OCI-LY1 (cell line): Measurements from ENCODE around the gene CCDC88B.

ENCODE experiments used
- H2AFZ ChIP-seq: fragments of 200-600 bp; sonication (generic), shearing (Covaris generic); 2 replicates; pipeline ENCODE4 v1.6.0; 2014; ENCODE audit warnings: antibody characterized with exemption, mild to moderate bottlenecking, low read length
- H3F3A ChIP-seq: fragments of 200-600 bp; sonication (generic), shearing (Covaris generic); 2 replicates; pipeline ENCODE4 v1.6.0; 2014; ENCODE audit warnings: mild to moderate bottlenecking, antibody characterized with exemption, low read length, moderate library complexity; ENCODE audit not compliant: insufficient read depth
- H3K27ac ChIP-seq: fragments of 200-600 bp; sonication (generic); 2 replicates; pipeline ENCODE4 v1.5.1; 2014; ENCODE audit warnings: low read length, mixed run types, mild to moderate bottlenecking, low read depth; ENCODE audit not compliant: poor library complexity, severe bottlenecking
- H3K27me3 ChIP-seq: fragments of 200-600 bp; sonication (generic); 2 replicates; pipeline ENCODE4 v1.6.0; 2014; ENCODE audit warnings: antibody characterized with exemption, mild to moderate bottlenecking, low read length, moderate library complexity; ENCODE audit not compliant: insufficient read depth
- H3K36me3 ChIP-seq: fragments of 200-600 bp; sonication (generic); 2 replicates; pipeline ENCODE4 v1.6.1; 2014; ENCODE audit warnings: mild to moderate bottlenecking, antibody characterized with exemption, low read length, moderate library complexity, mixed read lengths; ENCODE audit not compliant: insufficient read depth
- H3K4me1 ChIP-seq: fragments of 200-600 bp; sonication (generic); 2 replicates; pipeline ENCODE4 v1.5.1; 2014; ENCODE audit warnings: mild to moderate bottlenecking, low read length, moderate library complexity; ENCODE audit not compliant: insufficient read depth, severe bottlenecking
- H3K4me2 ChIP-seq: fragments of 200-600 bp; sonication (generic), shearing (Covaris generic); 2 replicates; pipeline ENCODE4 v1.6.1; 2014; ENCODE audit warnings: low read length
- H3K4me3 ChIP-seq: fragments of 200-600 bp; sonication (generic); 2 replicates; pipeline ENCODE4 v1.5.1; 2014; ENCODE audit warnings: low read length, low read depth, mild to moderate bottlenecking, mixed read lengths; ENCODE audit not compliant: poor library complexity, severe bottlenecking
- H3K79me2 ChIP-seq: fragments of 200-600 bp; shearing (Covaris generic); 2 replicates; pipeline ENCODE4 v1.6.1; 2016; ENCODE audit warnings: mixed run types, low read length, mixed read lengths; ENCODE audit not compliant: insufficient read depth
- H3K9ac ChIP-seq: fragments of 200-600 bp; sonication (generic), shearing (Covaris generic); 2 replicates; pipeline ENCODE4 v1.6.1; 2014; ENCODE audit warnings: mild to moderate bottlenecking, low read length, mixed read lengths
- H3K9me2 ChIP-seq: fragments of 200-600 bp; sonication (generic), shearing (Covaris generic); 2 replicates; pipeline ENCODE4 v1.6.1; 2014; ENCODE audit warnings: low read depth, mild to moderate bottlenecking, low read length, mixed read lengths
- H3K9me3 ChIP-seq: fragments of 200-600 bp; shearing (Covaris generic); 2 replicates; pipeline ENCODE4 v1.6.1; 2014; ENCODE audit warnings: low read length, mixed read lengths
- H4K20me1 ChIP-seq: fragments of 200-600 bp; sonication (generic), shearing (Covaris generic); 2 replicates; pipeline ENCODE4 v1.6.0; 2016; ENCODE audit warnings: mild to moderate bottlenecking, low read length; ENCODE audit not compliant: insufficient read depth
- EZH2 ChIP-seq: fragments of 200-600 bp; sonication (generic), shearing (Covaris generic); IDR thresholded peaks from 2 replicates; pipeline ENCODE4 v1.8.0; 2017; ENCODE audit warnings: borderline replicate concordance, mixed run types, mild to moderate bottlenecking, antibody characterized with exemption, low read length, moderate library complexity, mixed read lengths
- TF ChIP-seq, protein P1 (sequence below): fragments of 200-600 bp; sonication (generic), shearing (Covaris generic); IDR thresholded peaks from 2 replicates; pipeline ENCODE4 v1.5.1; 2017; ENCODE audit warnings: mild to moderate bottlenecking, antibody characterized with exemption, low read length, moderate library complexity, mixed read lengths

The CCDC88B gene

GRCh38 chr11:64297699-64298358 is 42.2 kb upstream of the CCDC88B start:
- no peaks in the 10 kb centered on the region for H3K9me3 ChIP-seq
- TF ChIP-seq, protein P1, sequence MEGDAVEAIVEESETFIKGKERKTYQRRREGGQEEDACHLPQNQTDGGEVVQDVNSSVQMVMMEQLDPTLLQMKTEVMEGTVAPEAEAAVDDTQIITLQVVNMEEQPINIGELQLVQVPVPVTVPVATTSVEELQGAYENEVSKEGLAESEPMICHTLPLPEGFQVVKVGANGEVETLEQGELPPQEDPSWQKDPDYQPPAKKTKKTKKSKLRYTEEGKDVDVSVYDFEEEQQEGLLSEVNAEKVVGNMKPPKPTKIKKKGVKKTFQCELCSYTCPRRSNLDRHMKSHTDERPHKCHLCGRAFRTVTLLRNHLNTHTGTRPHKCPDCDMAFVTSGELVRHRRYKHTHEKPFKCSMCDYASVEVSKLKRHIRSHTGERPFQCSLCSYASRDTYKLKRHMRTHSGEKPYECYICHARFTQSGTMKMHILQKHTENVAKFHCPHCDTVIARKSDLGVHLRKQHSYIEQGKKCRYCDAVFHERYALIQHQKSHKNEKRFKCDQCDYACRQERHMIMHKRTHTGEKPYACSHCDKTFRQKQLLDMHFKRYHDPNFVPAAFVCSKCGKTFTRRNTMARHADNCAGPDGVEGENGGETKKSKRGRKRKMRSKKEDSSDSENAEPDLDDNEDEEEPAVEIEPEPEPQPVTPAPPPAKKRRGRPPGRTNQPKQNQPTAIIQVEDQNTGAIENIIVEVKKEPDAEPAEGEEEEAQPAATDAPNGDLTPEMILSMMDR = no peak
- TF ChIP-seq EZH2 = no peak
- no peak overlapping the region for H2AFZ ChIP-seq
- H3K27ac ChIP-seq = no peak overlapping the region
- H4K20me1 ChIP-seq = no peaks in the 10 kb centered on the region
- no peaks in the 10 kb centered on the region; the same call in 1 of the 2 replicates for H3K27me3 ChIP-seq
- no peaks in the 10 kb centered on the region for H3K9me2 ChIP-seq
- no peak overlapping the region for H3K9ac ChIP-seq
- no peaks in the 10 kb centered on the region for H3F3A ChIP-seq
- peaks cover 7% of the 10 kb centered on the region for H3K4me1 ChIP-seq
- H3K79me2 ChIP-seq = no peaks in the 10 kb centered on the region
- H3K36me3 ChIP-seq = no peaks in the 10 kb centered on the region
- no peak overlapping the region for H3K4me3 ChIP-seq
- no peak overlapping the region for H3K4me2 ChIP-seq

DNA sequence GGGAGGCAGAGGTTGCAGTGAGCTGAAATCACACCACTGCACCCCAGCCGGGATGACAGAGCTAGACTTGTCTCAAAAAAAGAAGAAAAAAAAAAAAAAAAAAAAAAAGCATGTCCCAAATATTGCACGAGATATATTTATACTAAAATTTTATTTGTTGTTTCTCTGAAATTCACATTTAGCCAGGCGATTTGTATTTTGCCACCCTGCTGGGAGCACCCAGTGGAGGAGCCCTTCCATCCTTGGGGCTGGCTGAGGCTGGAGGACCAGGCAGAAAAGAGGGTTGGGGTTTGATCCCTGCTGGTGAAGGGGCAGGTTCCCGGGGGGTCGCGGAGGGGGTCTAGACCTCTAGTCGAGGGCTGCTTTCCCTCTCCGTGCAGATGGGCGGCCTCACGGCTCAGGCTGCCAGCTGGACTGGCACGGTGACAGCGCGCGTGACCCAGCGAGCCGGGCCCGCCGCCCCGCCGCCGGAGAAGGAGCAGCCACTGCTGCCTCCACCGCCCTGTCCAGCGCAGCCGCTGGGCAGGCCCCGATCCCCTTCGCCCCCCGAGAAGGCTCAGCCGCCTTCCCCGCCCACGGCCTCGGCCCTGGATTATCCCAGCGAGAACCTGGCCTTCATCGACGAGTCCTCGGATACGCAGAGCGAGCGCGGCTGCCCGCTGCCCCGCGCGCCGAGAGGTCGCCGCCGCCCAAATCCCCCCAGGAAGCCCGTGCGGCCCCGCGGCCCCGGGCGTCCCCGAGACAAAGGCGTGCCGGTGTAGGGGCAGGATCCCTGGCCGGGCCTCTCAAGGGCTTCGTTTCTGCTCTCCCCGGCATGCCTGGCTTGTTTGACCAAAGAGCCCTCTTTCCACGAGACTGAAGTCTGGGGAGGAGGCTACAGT is 40.8 kb upstream of the CCDC88B start:
- H3K4me3 ChIP-seq = no peak overlapping the region

GRCh38 chr11:64299847-64300648 is 40.0 kb upstream of the CCDC88B start, which contains the start of gene CATSPERZ:
TSS of gene CATSPERZ (plus strand) at chr11:64300358. CDS start at chr11:64300411, 53 bp downstream.
- Histone ChIP-seq H3K4me2 (peak within 1 kb of the TSS; percentile 1; the same call in 1 of the 2 replicates), H3F3A (no peaks in the 10 kb centered on the region), H3K79me2 (no peaks in the 10 kb centered on the region), H3K9ac (no peak within 1 kb of the TSS), H3K27me3 (no peaks in the 10 kb centered on the region; the same call in 1 of the 2 replicates), H2AFZ (no peak within 1 kb of the TSS), H3K9me3 (no peaks in the 10 kb centered on the region), H4K20me1 (no peaks in the 10 kb centered on the region), H3K4me1 (peaks cover 14% of the 10 kb centered on the region), H3K27ac (no peak within 1 kb of the TSS), H3K9me2 (no peaks in the 10 kb centered on the region), H3K36me3 (no peaks in the 10 kb centered on the region), H3K4me3 (no peak within 1 kb of the TSS)
- TF ChIP-seq EZH2 = no peak
- TF ChIP-seq, protein P1 = no peak

More for the DNA sequence above, 40.8 kb upstream of the CCDC88B start:
- Histone ChIP-seq H2AFZ (no peak overlapping the region), H3K9me2 (no peaks in the 10 kb centered on the region), H3K79me2 (no peaks in the 10 kb centered on the region), H3K27me3 (no peaks in the 10 kb centered on the region; the same call in 1 of the 2 replicates), H3F3A (no peaks in the 10 kb centered on the region), H3K4me1 (peaks cover 14% of the 10 kb centered on the region), H3K4me2 (no peak overlapping the region), H3K27ac (no peak overlapping the region), H3K9me3 (no peaks in the 10 kb centered on the region), H4K20me1 (no peaks in the 10 kb centered on the region), H3K36me3 (no peaks in the 10 kb centered on the region), H3K9ac (no peak overlapping the region)
- TF ChIP-seq, protein P1 = no peak
- TF ChIP-seq EZH2 = no peak
